Fibroblast of lung (primary cell): ENCODE results near the gene SLC7A6. TPM values are rescaled to one million over a fixed set of nuclear protein-coding genes. Genes with fewer than 3 reads are reported as not detected.

Experiments
- DNase-seq, 2 donors: peaks; one replicate each; pipeline versions ENCODE4 v3.0.0 to v3.0.0-alpha.2; 2010; ENCODE audit warnings: low read depth in 2 of 2
- H2AFZ ChIP-seq: 2 replicates; pipeline ENCODE4 v1.5.1; 2012; ENCODE audit warnings: low read length, control low read depth, inconsistent platforms
- H3K27ac ChIP-seq: 2 replicates; pipeline ENCODE4 v1.5.1; 2011; ENCODE audit warnings: low read length, control low read depth; ENCODE audit not compliant: insufficient read depth
- H3K27me3 ChIP-seq: 2 replicates; pipeline ENCODE4 v1.5.1; 2011; ENCODE audit warnings: mild to moderate bottlenecking, low read length; ENCODE audit not compliant: control insufficient read depth, insufficient read depth
- H3K36me3 ChIP-seq: 2 replicates; pipeline ENCODE4 v1.5.1; 2011; ENCODE audit warnings: low read length; ENCODE audit not compliant: control insufficient read depth, insufficient read depth
- H3K4me1 ChIP-seq: 2 replicates; pipeline ENCODE4 v1.5.1; 2011; ENCODE audit warnings: low read length; ENCODE audit not compliant: control insufficient read depth, insufficient read depth; ENCODE audit errors: extremely low read depth
- H3K4me2 ChIP-seq: 2 replicates; pipeline ENCODE4 v1.5.1; 2011; ENCODE audit warnings: low read length, control low read depth; ENCODE audit not compliant: insufficient read depth; ENCODE audit errors: extremely low read depth
- H3K4me3 ChIP-seq, 4 experiments: fragments of 200-600 bp in 1 of 4; sonication (generic) in 1 of 4; replicated peaks in 1 of 4; 2 replicates each; pipeline ENCODE4 v1.5.1; 2011 to 2016; ENCODE audit warnings: low read length in 4 of 4, low read depth in 3 of 4, mild to moderate bottlenecking in 3 of 4, control low read depth in 2 of 4, inconsistent platforms in 1 of 4, mixed read lengths in 1 of 4; ENCODE audit not compliant: insufficient read depth in 1 of 4; ENCODE audit errors: control extremely low read depth in 1 of 4
- H3K79me2 ChIP-seq: 2 replicates; pipeline ENCODE4 v1.5.1; 2012; ENCODE audit warnings: mild to moderate bottlenecking, low read length, inconsistent platforms; ENCODE audit not compliant: control insufficient read depth, insufficient read depth
- H3K9ac ChIP-seq: 2 replicates; pipeline ENCODE4 v1.5.1; 2011; ENCODE audit warnings: mild to moderate bottlenecking, low read length, control low read depth; ENCODE audit not compliant: insufficient read depth
- H3K9me3 ChIP-seq: 2 replicates; pipeline ENCODE4 v1.5.1; 2012; ENCODE audit warnings: low read depth, low read length; ENCODE audit not compliant: control insufficient read depth, insufficient read depth
- H4K20me1 ChIP-seq: 2 replicates; pipeline ENCODE4 v1.5.1; 2011; ENCODE audit warnings: low read length; ENCODE audit not compliant: control insufficient read depth, insufficient read depth; ENCODE audit errors: extremely low read depth
- EZH2 ChIP-seq: IDR thresholded peaks from 2 replicates; pipeline ENCODE4 v1.5.1; 2012; ENCODE audit warnings: low read length, control low read depth, mild to moderate bottlenecking; ENCODE audit errors: missing control alignments
- polyA plus RNA-seq, 2 donors: library from polyadenylated mRNA; depleted of rRNA in 1 of 2; stranded (reverse) in 1 of 2; unstranded in 1 of 2; fragments of >200 nt; gene quantifications; 2 replicates each; pipeline ENCODE4 v1.2.1, GENCODE V29; 2011 to 2012; ENCODE audit warnings: missing spikeins in 1 of 2
- total RNA-seq: library from RNA; depleted of rRNA; stranded (reverse); fragments of >200 nt; gene quantifications from 2 replicates; pipeline ENCODE4 v1.2.1, GENCODE V29; 2014
- TF ChIP-seq, protein P1 (sequence below), 2 donors: IDR thresholded peaks in 1 of 2; conservative IDR thresholded peaks in 1 of 2; 1 replicate in 1 of 2; 2 replicates in 1 of 2; pipeline ENCODE4 v1.5.1; 2011 to 2012; ENCODE audit warnings: low read length in 2 of 2, control low read depth in 1 of 2, inconsistent platforms in 1 of 2, low read depth in 1 of 2, mild to moderate bottlenecking in 1 of 2

Gene SLC7A6
- total and polyA plus RNA-seq, 2 donors (not counting 1 experiment from before 2014, with no cell fraction given): 11.9 to 19.0 TPM

DNA sequence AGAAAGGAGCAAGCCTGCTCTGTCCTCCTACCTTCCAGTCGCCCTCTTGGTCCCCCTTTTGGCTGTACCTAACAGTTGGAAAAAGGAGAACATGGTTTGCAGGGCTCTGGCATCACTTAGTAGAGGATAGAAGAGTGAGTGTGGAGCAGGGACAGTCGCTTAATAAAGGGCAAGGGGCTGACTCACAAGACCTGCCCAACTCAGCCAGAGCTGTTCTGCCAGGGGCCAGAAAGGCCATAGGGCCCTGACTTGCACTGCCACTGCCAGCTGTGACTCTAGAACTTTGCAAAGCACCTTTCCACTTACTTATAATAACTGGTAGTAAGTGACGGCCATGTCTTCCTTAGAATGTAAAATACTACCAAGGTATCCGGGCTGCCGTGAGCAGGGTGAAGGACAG is 60.0 kb downstream of the SLC7A6 start:
- Histone ChIP-seq H2AFZ (no peak overlapping the region), H3K27ac (no peak overlapping the region), H3K9ac (no peak overlapping the region), H3K4me1 (no peaks in the 10 kb centered on the region), H3K4me3 (no peak overlapping the region), H3K9me3 (no peaks in the 10 kb centered on the region), H3K36me3 (peaks cover 7% of the 10 kb centered on the region), H4K20me1 (no peaks in the 10 kb centered on the region), H3K27me3 (no peaks in the 10 kb centered on the region), H3K4me2 (no peak overlapping the region), H3K79me2 (no peaks in the 10 kb centered on the region)
- DNase-seq: no peak
- TF ChIP-seq, protein P1, sequence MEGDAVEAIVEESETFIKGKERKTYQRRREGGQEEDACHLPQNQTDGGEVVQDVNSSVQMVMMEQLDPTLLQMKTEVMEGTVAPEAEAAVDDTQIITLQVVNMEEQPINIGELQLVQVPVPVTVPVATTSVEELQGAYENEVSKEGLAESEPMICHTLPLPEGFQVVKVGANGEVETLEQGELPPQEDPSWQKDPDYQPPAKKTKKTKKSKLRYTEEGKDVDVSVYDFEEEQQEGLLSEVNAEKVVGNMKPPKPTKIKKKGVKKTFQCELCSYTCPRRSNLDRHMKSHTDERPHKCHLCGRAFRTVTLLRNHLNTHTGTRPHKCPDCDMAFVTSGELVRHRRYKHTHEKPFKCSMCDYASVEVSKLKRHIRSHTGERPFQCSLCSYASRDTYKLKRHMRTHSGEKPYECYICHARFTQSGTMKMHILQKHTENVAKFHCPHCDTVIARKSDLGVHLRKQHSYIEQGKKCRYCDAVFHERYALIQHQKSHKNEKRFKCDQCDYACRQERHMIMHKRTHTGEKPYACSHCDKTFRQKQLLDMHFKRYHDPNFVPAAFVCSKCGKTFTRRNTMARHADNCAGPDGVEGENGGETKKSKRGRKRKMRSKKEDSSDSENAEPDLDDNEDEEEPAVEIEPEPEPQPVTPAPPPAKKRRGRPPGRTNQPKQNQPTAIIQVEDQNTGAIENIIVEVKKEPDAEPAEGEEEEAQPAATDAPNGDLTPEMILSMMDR (conservative IDR thresholded peaks at IDR 0.05 in 1 of 2, IDR thresholded peaks at IDR 0.05 in 1 of 2; ENCODE audit: low read depth in 1 of 2, low read length in 2 of 2): no peak
- no peak for TF ChIP-seq EZH2

DNA sequence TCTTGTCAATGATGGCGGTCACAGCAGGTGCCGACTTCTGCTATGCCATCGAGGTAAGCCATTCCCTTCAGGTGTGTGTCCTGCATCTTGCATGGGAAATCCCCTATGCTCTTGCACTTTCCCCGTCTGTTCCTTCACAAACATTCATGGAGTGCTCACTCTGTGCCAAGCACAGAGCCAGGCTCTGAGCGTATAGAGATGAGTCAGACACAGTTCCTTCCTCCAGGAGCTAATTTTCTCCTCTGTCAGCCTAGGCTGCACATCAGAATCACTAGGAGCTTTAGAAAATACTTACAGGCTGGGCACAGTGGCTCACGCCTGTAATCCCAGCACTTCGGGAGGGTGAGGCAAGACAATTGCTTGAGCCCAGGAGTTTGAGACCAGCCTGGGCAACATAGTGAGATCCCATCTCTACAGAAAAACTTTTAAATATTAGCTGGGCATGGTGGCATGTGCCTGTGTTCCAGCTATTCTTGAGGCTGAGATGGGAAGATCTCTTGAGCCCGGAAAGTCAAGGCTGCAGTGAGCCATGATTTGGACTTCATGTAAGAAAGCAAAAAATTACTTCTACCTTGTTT is 60.5 kb downstream of the SLC7A6 start:
- DNase-seq: no peak
- Histone ChIP-seq H3K27me3 (no peaks in the 10 kb centered on the region), H3K4me1 (no peaks in the 10 kb centered on the region), H3K79me2 (no peaks in the 10 kb centered on the region), H3K9ac (no peak overlapping the region), H3K9me3 (no peaks in the 10 kb centered on the region), H3K4me2 (no peak overlapping the region), H4K20me1 (no peaks in the 10 kb centered on the region), H2AFZ (no peak overlapping the region), H3K4me3 (no peak overlapping the region), H3K36me3 (peaks cover 7% of the 10 kb centered on the region), H3K27ac (no peak overlapping the region)
- no peak for TF ChIP-seq EZH2
- TF ChIP-seq, protein P1 (conservative IDR thresholded peaks at IDR 0.05 in 1 of 2, IDR thresholded peaks at IDR 0.05 in 1 of 2; ENCODE audit: low read depth in 1 of 2, low read length in 2 of 2): no peak

DNA sequence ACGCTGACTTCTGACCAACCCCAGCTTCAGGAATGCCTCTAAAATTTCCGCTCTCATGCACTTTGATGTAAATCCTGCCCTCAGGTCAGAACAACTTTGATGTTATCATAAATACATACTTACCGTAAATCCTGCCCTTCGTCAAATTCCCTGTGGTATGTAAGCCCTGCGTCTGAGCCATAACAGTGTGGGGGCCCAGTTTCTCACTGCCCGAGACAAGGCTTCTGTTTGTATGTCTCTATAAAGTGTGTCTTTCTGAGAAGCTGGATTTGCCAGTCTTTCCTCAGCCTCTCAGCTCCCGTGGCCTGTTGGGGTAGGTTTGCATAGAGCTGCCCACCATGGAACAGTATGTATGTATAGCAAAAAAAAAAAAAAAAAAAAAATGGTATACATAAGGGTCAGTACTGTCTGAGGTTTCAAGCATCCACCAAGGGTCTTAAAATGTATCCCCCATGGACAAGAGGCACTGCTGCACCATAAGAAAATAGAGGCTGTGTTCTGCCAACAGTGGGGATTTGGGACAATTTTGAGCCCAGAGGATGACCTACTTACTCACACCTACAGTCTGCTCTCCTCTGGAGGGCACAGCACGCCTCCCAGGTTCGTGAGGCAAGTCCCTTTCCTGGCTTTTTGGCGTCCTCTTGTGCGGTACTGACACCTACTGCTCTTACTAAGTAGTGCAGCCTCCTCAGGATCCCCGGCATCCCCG is 64.0 kb downstream of the SLC7A6 start:
- H3K4me1 ChIP-seq: peaks cover 9% of the 10 kb centered on the region
- peak; percentile 73 to 84 for DNase-seq
- H3K27ac ChIP-seq: no peak overlapping the region
- no peaks in the 10 kb centered on the region for H3K27me3 ChIP-seq
- no peaks in the 10 kb centered on the region for H3K9me3 ChIP-seq
- no peak overlapping the region for H3K4me2 ChIP-seq
- peaks cover 7% of the 10 kb centered on the region for H3K36me3 ChIP-seq
- no peak overlapping the region for H3K9ac ChIP-seq
- no peak overlapping the region for H2AFZ ChIP-seq
- H4K20me1 ChIP-seq: no peaks in the 10 kb centered on the region
- H3K4me3 ChIP-seq: no peak overlapping the region
- TF ChIP-seq EZH2: no peak
- TF ChIP-seq, protein P1 (conservative IDR thresholded peaks at IDR 0.05 in 1 of 2, IDR thresholded peaks at IDR 0.05 in 1 of 2; ENCODE audit: low read depth in 1 of 2, low read length in 2 of 2): peak; percentile 95 to 96
- no peaks in the 10 kb centered on the region for H3K79me2 ChIP-seq
